PFSK-1 (cell line): ENCODE results near the gene PTPN14.

Experiments
- POLR2AphosphoS5 ChIP-seq: IDR thresholded peaks from 2 replicates; pipeline ENCODE4 v1.6.1; 2012; ENCODE audit warnings: low read depth, mild to moderate bottlenecking, control low read depth, low read length, moderate library complexity
- TAF1 ChIP-seq: IDR thresholded peaks from 2 replicates; pipeline ENCODE4 v1.6.1; 2012; ENCODE audit warnings: low read length, control low read depth, borderline replicate concordance; ENCODE audit not compliant: insufficient read depth
- TF ChIP-seq, protein P1 (sequence below), 2 experiments: IDR thresholded peaks; 2 replicates each; pipeline versions ENCODE4 v1.6.1 to v1.8.0; 2011 to 2012; ENCODE audit warnings: low read depth in 2 of 2, low read length in 2 of 2, control low read depth in 1 of 2, inconsistent platforms in 1 of 2, mild to moderate bottlenecking in 1 of 2, moderate library complexity in 1 of 2; ENCODE audit not compliant: insufficient read depth in 1 of 2

DNA sequence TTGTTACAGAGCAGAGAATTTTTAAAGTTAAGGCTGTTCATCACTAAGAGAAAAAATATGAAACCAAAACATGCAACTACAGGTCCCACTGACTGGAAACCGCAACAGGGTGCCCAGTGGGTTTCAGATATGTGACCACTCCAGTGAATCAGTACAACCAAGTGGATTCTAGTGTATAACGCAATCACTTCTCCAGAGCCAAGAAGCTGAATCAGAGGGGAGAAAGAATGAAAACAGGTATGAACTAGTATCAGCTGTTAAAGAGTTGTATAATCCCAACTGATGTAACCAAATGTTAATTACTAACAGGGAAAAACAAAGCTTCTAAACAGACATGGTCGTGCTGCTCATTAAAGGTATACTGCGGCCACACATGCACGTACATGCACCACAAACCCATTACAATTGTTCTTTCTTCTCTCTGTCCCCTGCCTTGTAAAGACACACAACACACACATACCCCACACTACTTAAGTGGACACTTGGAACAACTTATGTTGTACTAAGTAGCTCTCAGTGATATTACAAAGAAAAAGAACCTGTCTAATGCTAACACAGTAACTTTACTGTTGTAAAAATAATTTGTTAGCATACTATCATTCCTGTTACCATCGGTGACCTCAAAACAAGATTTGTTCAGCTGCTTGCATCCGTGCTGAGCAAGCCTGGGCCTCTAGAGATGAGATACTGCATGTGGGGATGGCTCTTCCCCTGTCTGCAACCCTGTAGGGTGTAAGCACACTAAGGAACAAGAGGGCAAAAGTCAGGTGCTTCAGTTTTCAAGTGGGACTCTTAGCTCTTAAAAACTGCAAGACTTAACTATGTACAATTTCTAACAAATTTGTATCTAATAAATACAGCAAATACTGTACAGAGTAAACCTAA lies 74.2 kb downstream of the PTPN14 start:
- TF ChIP-seq, protein P1, sequence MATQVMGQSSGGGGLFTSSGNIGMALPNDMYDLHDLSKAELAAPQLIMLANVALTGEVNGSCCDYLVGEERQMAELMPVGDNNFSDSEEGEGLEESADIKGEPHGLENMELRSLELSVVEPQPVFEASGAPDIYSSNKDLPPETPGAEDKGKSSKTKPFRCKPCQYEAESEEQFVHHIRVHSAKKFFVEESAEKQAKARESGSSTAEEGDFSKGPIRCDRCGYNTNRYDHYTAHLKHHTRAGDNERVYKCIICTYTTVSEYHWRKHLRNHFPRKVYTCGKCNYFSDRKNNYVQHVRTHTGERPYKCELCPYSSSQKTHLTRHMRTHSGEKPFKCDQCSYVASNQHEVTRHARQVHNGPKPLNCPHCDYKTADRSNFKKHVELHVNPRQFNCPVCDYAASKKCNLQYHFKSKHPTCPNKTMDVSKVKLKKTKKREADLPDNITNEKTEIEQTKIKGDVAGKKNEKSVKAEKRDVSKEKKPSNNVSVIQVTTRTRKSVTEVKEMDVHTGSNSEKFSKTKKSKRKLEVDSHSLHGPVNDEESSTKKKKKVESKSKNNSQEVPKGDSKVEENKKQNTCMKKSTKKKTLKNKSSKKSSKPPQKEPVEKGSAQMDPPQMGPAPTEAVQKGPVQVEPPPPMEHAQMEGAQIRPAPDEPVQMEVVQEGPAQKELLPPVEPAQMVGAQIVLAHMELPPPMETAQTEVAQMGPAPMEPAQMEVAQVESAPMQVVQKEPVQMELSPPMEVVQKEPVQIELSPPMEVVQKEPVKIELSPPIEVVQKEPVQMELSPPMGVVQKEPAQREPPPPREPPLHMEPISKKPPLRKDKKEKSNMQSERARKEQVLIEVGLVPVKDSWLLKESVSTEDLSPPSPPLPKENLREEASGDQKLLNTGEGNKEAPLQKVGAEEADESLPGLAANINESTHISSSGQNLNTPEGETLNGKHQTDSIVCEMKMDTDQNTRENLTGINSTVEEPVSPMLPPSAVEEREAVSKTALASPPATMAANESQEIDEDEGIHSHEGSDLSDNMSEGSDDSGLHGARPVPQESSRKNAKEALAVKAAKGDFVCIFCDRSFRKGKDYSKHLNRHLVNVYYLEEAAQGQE (IDR thresholded peaks at IDR 0.05; ENCODE audit: insufficient read depth in 1 of 2, low read depth in 2 of 2, low read length in 2 of 2): no peak
- TF ChIP-seq POLR2AphosphoS5 (no peak), TAF1 (no peak)
